Epithelial cell of esophagus (primary cell): ENCODE measurements around the gene L3MBTL4.
"Not testable (repeated sequence)": the region's sequence is repeated elsewhere in the genome, so short reads cannot be mapped to it uniquely, and the experiment has no call there.

Experiments
- DNase-seq: peaks from one replicate; pipeline ENCODE4 v3.0.0; 2010; ENCODE audit warnings: low read depth
- H3K4me3 ChIP-seq: 2 replicates; pipeline ENCODE4 v1.5.1; 2011; ENCODE audit warnings: mild to moderate bottlenecking, low read length, control low read depth
- TF ChIP-seq, protein P1 (sequence below): IDR thresholded peaks from 2 replicates; pipeline ENCODE4 v1.5.1; 2011; ENCODE audit warnings: low read depth, mild to moderate bottlenecking, low read length, control low read depth, inconsistent platforms; ENCODE audit not compliant: insufficient read depth; ENCODE audit errors: missing control alignments

The L3MBTL4 gene

GRCh38 chr18:6086731-6087130 is 328.0 kb downstream of the L3MBTL4 start:
- H3K4me3 ChIP-seq = no peak overlapping the region
- TF ChIP-seq, protein P1, sequence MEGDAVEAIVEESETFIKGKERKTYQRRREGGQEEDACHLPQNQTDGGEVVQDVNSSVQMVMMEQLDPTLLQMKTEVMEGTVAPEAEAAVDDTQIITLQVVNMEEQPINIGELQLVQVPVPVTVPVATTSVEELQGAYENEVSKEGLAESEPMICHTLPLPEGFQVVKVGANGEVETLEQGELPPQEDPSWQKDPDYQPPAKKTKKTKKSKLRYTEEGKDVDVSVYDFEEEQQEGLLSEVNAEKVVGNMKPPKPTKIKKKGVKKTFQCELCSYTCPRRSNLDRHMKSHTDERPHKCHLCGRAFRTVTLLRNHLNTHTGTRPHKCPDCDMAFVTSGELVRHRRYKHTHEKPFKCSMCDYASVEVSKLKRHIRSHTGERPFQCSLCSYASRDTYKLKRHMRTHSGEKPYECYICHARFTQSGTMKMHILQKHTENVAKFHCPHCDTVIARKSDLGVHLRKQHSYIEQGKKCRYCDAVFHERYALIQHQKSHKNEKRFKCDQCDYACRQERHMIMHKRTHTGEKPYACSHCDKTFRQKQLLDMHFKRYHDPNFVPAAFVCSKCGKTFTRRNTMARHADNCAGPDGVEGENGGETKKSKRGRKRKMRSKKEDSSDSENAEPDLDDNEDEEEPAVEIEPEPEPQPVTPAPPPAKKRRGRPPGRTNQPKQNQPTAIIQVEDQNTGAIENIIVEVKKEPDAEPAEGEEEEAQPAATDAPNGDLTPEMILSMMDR = no peak
- no peak for DNase-seq

DNA sequence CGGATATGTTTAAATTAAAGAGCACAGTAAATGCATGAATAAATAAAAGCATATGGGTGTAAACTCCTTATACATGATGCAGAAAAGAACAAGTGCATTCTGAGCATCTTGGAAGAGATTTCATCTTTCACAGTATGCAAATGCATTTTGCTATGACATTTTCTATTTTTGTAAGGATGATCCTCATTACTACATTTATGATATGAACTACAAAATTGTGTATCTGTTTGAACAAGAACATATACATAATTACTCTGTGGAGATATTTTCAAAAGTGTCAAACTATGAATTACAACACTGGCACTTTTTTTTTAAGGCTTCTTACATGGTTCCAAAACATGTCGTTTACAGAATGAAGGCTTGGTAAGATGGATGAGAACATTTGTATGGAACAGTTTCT is 335.3 kb downstream of the L3MBTL4 start:
- TF ChIP-seq, protein P1 = no peak
- DNase-seq = no peak
- H3K4me3 ChIP-seq = no peak overlapping the region

DNA sequence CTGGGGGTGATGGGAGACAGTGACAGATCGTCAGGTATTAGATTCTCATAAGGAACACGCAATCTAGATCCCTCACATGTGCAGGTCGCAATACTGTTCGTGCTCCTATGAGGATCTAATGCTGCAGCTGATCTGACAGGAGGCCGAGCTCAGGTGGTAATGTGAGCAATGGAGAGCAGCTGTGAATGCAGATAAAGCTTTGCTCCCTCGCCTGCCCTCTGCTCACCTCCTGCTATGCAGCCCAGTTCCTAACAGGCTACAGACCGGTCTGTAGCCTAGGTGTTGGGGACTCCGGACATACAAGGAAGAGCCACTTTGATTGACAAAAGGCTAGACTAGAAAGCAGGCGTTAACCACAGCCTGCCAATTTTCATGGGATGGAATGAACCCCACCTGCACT is 335.8 kb downstream of the L3MBTL4 start:
- TF ChIP-seq, protein P1 = no peak
- no peak for DNase-seq
- no peak overlapping the region for H3K4me3 ChIP-seq

DNA sequence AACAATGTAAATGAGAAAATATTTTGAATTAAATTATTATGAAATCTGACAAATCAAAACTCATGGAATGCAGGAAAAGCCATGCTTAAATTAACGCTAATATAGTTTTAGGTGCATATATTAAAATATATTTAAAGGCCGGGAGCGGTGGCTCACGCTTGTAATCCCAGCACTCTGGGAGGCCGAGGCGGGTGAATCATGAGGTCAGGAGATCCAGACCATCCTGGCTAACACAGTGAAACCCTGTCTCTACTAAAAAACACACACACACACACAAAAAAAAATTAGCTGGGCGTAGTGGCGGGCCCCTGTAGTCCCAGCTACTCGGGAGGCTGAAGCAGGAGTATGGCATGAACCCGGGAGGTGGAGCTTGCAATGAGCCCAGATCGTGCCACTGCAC is 342.3 kb downstream of the L3MBTL4 start:
- DNase-seq, H3K4me3 ChIP-seq: not testable (repeated sequence)

DNA sequence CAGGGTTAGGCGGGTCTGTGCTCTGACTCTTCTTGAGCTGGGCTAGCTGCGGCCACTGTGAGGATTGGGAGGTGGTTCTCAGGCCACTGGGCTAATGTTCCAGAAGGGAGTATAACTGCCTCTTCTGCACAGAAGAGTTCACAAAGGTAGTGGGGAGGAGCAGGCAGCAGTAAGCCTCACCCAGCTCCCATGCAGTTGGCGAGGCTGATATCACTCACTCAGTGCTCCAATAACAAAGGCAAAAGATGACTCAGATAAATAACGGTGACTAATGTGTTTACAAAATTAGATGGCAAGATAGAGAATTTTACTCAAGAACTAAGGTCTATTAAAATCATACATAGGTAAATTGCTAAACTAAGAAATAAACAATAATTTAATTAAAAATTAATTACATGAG is 345.2 kb downstream of the L3MBTL4 start:
- TF ChIP-seq, protein P1 = no peak

GRCh38 chr18:6069103-6069502 is 345.6 kb downstream of the L3MBTL4 start:
- H3K4me3 ChIP-seq = no peak overlapping the region
- TF ChIP-seq, protein P1 = no peak
- no peak for DNase-seq

More for the DNA sequence above, 345.2 kb downstream of the L3MBTL4 start:
- no peak overlapping the region for H3K4me3 ChIP-seq
- DNase-seq = no peak

- no peak overlapping the region for H3K4me3 ChIP-seq
- DNase-seq = no peak
- TF ChIP-seq, protein P1 = no peak
Observed at GRCh38 chr18:6060149-6060548, 354.6 kb downstream of the L3MBTL4 start.
